NCI-H1694 treated with DMSO at 0.1 percent for 48 hours (cell line): ENCODE results near the gene CD55.

ENCODE experiments used
- DNase-seq: peaks from one replicate; lab custom pipeline; 2025; lab: John Stamatoyannopoulos, UW

Gene CD55

DNA sequence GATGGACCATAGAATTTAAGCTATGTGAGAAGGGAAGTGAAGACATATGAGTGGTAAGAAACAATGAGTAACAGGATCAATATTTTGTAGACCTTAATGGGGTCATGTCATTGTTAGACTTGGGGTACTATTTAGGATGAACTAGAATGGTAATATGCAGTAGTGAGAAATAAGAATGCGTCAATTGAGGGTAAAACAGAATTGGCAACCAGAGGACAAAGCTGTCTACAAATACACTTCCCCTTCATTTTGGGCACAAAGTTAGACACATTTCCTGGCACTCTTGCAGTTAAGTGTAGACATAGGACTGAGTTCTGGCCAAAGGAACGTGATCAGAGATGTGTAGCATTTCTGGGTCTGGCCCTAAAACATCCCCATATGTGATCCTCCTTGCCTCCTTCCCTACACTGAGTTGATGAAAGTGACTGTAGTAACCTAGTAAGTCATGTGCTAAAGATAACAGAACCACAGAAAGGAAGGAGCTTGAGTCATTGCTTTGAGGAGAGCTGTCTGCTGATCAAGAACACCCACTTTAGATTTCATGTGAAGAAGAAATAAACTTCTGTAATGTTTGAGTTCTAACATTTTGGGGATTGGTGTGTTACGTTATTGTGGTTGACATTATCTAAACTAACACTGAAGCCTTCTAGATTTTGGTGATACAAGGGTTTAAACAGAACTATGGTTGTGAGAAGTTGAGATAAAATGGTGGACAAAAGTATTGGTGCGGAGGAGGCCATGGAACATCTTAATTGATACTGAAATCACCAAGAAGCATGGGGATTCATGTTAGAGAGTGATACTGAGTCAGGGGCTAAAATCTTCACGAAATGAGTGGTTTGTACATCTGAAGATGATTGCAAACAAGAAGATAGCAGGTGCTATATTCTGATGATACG lies 41.7 kb downstream of the CD55 start:
- DNase-seq, result no peak

DNA sequence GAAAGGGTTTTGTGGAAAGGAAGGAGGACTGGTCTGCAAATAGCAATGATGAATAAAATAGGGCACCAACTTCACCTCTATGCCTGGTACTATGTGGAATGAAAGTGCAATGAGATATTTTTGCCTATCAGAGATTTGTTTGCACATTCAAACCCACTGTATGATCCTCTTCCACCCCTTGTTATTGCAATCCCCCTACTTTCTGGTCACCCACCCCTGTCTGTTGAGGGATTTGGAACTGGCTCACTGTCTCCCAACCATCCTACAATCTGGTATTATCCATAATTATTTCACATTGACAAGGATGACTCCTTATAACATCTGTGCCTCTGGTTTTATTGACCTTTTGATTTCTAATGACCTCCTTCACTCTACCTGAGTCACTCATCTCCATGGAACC lies 42.4 kb downstream of the CD55 start:
- DNase-seq, result no peak

DNA sequence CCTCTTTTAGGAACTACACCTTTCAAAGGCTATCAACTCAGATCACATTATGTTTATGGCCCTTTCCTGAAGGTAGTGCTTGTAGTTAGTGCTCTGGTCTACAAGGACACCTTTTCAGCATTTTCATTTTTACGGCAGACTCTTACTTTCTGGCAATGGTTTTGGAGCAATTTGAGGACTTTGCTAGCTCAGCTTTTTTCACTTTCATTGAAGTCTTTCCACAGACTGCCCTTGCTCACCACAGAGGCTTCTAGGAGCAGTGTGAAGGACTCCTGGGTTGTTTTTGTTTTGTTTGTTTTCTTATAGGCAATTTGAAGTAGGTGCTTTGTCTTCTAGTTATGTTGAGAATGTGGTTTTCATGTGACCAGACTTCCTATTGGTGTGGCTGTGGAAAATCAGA lies 43.1 kb downstream of the CD55 start:
- no peak for DNase-seq

- DNase-seq, result no peak
These were observed 43.6 kb downstream of the CD55 start for GRCh38 chr1:207365063-207365462.

- DNase-seq, result no peak
These were observed 44.5 kb downstream of the CD55 start for GRCh38 chr1:207366022-207366421.

DNA sequence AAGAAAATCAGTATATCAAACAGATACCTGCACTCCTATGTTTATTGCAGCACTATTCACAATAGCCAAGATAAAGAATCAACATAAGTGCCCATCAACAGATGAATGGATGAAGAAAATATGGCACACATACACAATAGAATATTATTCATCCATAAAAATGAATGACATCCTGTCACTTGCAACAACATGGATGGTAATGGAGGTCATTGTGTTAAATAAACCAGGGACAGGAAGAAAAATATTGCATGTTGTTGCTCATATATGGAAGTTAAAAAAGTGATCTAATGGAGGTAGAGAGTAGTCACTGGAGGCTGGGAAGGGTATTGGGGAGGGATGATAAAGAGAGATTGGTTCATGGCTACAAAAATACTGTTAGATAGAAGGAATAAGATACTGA lies 67.2 kb downstream of the CD55 start:
- DNase-seq, result no peak

- DNase-seq, result no peak
These were observed 68.4 kb downstream of the CD55 start for GRCh38 chr1:207389728-207390464.

GRCh38 chr1:207393610-207394009 lies 72.1 kb downstream of the CD55 start:
- no peak for DNase-seq

DNA sequence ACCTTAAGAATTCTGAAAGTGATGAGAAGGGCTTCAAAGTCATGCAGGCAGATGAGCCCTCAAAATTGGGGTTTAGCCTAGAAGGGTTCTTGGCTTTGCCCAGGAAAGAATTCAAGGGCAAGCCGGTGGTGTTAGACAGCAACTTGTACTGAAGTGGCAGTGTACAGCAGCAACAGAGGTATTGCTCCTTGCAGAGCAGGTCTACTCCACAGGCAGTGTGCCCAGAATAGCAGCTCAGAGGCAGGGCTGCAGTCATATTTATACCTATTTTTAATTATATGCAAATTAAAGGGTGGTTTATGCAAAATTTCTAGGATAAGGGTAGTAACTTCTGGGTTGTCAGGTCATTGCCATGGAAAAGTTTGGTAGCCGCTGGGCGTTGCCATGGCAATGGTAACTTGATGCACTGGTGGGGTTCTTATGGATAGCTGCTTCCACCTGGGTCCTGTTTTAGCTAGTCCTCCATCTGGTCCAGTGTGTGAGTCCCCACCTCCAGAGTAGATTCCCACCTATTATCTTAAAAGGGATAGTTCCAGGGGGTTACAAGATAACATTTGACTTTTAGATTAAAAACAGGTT lies 74.8 kb downstream of the CD55 start:
- DNase-seq, result no peak

- no peak for DNase-seq
These were observed 76.0 kb downstream of the CD55 start for GRCh38 chr1:207397525-207397926.

GRCh38 chr1:207398986-207399385 lies 77.5 kb downstream of the CD55 start:
- no peak for DNase-seq

DNA sequence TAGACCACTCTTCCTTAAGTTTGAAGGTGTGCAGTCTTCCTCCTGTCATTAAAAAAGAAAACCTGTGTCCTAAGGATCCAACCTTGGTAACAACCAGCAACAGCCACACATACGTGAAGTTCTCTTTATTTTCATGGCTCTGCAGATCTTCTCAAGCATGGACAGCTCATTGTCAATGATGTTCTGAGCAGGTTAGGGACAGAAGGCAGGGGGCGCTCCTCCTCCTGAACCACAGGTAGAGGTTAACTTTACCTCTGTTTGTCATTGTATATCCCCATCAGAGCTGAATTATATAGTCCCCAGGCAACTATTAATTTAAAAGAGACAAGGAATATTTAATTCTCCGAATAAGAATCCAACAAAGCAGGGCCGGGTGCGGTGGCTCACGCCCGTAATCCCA lies 80.1 kb downstream of the CD55 start:
- no peak for DNase-seq

GRCh38 chr1:207402744-207403143 lies 81.3 kb downstream of the CD55 start:
- DNase-seq, result no peak

DNA sequence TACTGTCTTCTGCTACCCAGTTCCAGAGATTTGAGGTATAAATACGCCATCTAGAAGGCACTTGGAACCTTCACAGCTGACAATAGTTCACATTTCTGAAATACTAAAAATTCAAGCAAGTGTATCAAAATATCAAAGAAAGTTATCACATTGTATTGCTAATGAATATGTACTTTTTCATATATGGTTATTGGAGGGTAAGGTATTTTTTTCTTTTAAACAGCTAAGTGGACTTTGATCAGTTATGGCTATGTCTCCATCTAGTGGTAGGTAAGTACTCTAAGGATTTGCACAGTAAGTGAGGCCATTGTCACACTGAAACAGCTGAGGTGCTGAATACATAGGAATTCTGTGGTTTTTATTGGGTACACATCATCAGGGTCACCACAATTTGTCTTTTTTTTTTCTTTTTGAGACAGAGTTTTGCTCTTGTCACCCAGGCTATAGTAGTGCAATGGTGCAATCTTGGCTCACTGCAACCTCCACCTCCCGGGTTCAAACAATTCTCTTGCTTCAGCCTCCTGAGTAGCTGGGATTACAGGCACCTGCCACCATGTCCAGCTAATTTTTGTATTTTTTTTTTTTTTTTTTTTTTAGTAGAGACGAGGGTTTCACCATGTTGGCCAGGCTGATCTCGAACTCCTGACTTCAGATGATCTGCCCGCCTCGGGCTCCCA lies 83.5 kb downstream of the CD55 start:
- DNase-seq, result no peak

GRCh38 chr1:207405814-207406213 lies 84.3 kb downstream of the CD55 start:
- DNase-seq, result no peak

- DNase-seq, result no peak
These were observed 86.3 kb downstream of the CD55 start for GRCh38 chr1:207407655-207408260.
